ENCODE measurements around the gene JARID2.
"Not testable (repeated sequence)": the region's sequence is repeated elsewhere in the genome, so short reads cannot be mapped to it uniquely, and the experiment has no call there.

The JARID2 gene

DNA sequence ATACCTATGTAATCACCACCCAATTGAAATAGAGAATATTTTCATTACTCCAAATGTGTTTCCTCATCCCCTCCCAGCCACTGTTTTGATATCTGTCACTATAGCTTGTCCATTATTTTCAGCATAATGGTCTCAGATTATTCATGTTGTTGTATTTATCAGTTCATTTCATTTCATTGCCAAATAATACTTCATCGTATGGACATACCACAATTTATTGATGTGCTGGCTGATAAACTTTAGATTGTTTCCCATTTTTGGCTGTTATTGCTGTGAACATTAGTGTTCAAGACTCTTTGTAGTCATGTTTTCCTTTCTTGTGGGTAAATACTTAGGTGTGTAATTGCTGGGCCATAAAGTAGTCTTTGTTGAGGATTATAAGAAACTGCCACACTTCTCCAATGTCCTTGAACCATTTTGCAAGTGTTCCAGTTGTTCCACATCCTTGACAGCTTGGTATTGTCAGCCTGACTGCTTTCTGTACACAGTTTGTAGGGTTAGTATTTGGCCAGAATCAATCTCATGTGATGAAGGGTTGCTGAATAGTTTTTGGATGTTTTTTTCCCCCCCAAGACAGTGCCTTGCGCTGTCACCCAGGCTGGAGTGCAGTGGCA, 44.3 kb downstream of the JARID2 start:
- TF ChIP-seq CTCF (IDR thresholded peaks at IDR 0.05; ENCODE audit: low read depth, low read length) = no peak

DNA sequence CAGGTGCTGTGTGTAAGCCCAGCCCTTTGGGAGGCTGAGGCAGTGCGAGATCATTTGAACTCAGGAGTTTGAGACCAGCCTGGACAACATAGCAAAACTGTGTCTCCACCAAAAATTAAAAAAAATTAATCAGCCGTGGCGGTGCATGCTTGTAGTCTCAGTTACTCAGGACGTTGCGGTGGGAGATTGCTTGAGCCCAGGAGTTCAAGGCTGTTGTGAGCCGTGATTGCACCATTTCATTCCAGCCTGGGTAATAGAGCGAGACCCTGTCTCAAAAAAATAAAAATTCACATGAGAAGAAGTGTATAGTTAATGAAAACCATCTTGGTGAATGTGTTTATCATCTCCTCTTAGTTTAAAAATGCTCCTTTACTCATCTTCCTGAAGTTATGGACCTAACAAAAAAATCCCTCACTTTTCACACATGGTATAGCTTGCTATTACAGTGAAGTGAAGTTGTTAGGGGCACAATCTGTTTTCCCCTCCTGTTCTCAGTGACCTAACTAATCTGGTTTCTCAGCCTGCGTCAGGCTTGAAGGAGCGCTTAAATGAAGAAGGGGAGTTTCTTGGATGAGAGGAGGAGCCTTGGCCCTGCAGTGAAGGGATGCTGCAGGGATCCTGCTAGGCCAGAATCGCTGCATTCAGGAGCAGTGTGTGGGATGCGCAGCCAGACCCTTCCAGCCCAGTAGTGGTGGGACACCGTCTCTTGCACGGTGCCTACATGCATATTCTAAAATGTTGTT, 45.3 kb downstream of the JARID2 start:
- H3K4me3 ChIP-seq (ENCODE audit: low read depth, low read length) = no peak overlapping the region
- TF ChIP-seq CTCF (IDR thresholded peaks at IDR 0.05; ENCODE audit: low read depth, low read length) = no peak

More for the DNA sequence above, 44.3 kb downstream of the JARID2 start:
- H3K4me3 ChIP-seq (ENCODE audit: low read depth, low read length) = no peak overlapping the region

- H3K4me3 ChIP-seq (ENCODE audit: low read depth, low read length) = no peak overlapping the region
- TF ChIP-seq CTCF (IDR thresholded peaks at IDR 0.05; ENCODE audit: low read depth, low read length) = no peak
These were observed 46.9 kb downstream of the JARID2 start for GRCh38 chr6:15292721-15293302.

DNA sequence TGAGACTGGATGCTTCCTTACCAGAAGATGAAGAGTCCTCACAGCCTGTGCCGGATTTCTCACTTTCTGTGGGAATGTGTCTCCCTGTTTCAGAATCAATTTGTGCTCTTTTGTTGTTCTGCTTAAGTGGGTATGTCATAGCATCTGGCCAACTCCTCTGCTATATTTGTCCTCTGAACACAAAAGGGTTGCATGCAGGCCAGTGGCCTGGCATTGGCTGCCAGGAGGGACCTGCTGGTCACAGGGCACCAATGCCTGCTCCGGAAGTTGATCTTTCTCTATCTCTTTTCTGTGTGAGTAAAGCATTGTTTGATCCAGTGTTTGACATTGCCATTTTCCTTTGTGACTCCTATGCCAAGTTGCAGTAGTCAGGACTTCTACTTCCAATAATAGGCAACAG, 47.8 kb downstream of the JARID2 start:
- H3K4me3 ChIP-seq (ENCODE audit: low read depth, low read length) = no peak overlapping the region
- TF ChIP-seq CTCF (IDR thresholded peaks at IDR 0.05; ENCODE audit: low read depth, low read length) = no peak

- no peak for TF ChIP-seq CTCF (IDR thresholded peaks at IDR 0.05; ENCODE audit: low read depth, low read length)
- H3K4me3 ChIP-seq (ENCODE audit: low read depth, low read length) = no peak overlapping the region
These were observed 48.6 kb downstream of the JARID2 start for GRCh38 chr6:15294504-15294903.

DNA sequence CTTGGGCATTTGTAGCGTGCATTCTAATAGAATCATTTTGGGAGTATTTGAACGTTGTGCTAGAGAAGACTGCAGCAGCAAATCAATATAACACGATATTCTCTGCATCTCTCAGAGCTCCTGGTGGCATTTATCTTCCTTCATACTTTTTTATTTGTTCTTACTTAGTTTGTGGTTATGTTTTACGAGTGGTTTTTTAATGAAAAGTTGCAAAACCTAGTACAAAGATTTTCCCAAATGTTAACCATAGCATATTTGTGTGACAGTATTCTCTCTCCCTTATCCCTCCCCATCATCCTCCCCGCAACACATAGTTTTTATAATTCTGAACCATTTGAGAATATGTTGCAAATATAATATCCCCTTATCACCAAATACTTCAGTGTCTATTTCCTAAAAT, 50.4 kb downstream of the JARID2 start:
- TF ChIP-seq CTCF (IDR thresholded peaks at IDR 0.05; ENCODE audit: low read depth, low read length) = no peak
- no peak overlapping the region for H3K4me3 ChIP-seq (ENCODE audit: low read depth, low read length)

GRCh38 chr6:15296735-15297134, 50.9 kb downstream of the JARID2 start:
- H3K4me3 ChIP-seq (ENCODE audit: low read depth, low read length) = no peak overlapping the region
- no peak for TF ChIP-seq CTCF (IDR thresholded peaks at IDR 0.05; ENCODE audit: low read depth, low read length)

DNA sequence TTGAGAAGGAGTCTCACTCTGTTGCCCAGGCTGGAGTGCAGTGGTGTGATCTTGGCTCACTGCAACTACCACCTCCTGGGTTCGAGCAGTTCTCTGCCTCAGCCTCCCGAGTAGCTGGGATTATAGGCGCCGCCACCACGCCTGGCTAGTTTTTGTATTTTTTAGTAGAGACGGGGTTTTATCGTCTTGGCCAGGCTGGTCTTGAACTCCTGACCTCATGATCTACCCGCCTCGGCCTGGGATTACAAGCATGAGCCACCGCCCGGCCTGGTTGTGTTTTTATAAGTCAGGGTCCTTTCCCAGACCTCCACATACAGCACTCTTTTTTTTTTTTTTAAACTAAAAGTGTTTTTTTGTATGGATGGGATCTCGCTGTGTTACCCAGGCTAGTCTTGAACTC, 51.3 kb downstream of the JARID2 start:
- H3K4me3 ChIP-seq (ENCODE audit: low read depth, low read length) = not testable (repeated sequence)
